HuH-7 (cell line): ENCODE data around the gene COP1.
"Not testable (repeated sequence)": the region's sequence is repeated elsewhere in the genome, so short reads cannot be mapped to it uniquely, and the experiment has no call there.

ENCODE experiments used
- DNase-seq: peaks from one replicate; pipeline ENCODE4 v3.0.0; 2011; ENCODE audit warnings: low spot score

Gene COP1

GRCh38 chr1:176122282-176122681, 84.8 kb downstream of the COP1 start:
- DNase-seq, result no peak

GRCh38 chr1:176119549-176119948, 87.5 kb downstream of the COP1 start:
- peak; percentile 12 for DNase-seq

GRCh38 chr1:176118985-176119384, 88.1 kb downstream of the COP1 start:
- DNase-seq, result no peak

- DNase-seq, result no peak
These were observed 95.3 kb downstream of the COP1 start for GRCh38 chr1:176111835-176112234.

- DNase-seq, result no peak
These were observed 96.9 kb downstream of the COP1 start for GRCh38 chr1:176110203-176110602.

GRCh38 chr1:176102768-176103350, 104.2 kb downstream of the COP1 start:
- no peak for DNase-seq

GRCh38 chr1:176101951-176102642, 105.0 kb downstream of the COP1 start:
- DNase-seq, result no peak

- DNase-seq, result no peak
These were observed 108.5 kb downstream of the COP1 start for GRCh38 chr1:176098560-176098959.

- DNase-seq, result no peak
These were observed 111.1 kb downstream of the COP1 start for GRCh38 chr1:176096015-176096414.

GRCh38 chr1:176090766-176091165, 116.3 kb downstream of the COP1 start:
- DNase-seq, result no peak

- not testable (repeated sequence) for DNase-seq
These were observed 119.3 kb downstream of the COP1 start for GRCh38 chr1:176087746-176088145.

- DNase-seq, result peak; percentile 23
These were observed 133.4 kb downstream of the COP1 start for GRCh38 chr1:176073524-176074157.

- DNase-seq, result no peak
These were observed 138.2 kb downstream of the COP1 start for GRCh38 chr1:176068901-176069300.

- no peak for DNase-seq
These were observed 138.8 kb downstream of the COP1 start for GRCh38 chr1:176068256-176068655.

GRCh38 chr1:176066709-176067108, 140.4 kb downstream of the COP1 start:
- DNase-seq, result no peak

GRCh38 chr1:176058686-176059085, 148.4 kb downstream of the COP1 start:
- peak; percentile 51 for DNase-seq

GRCh38 chr1:176056312-176056711, 150.8 kb downstream of the COP1 start:
- no peak for DNase-seq

GRCh38 chr1:176055398-176055797, 151.7 kb downstream of the COP1 start:
- DNase-seq, result no peak

GRCh38 chr1:176051902-176052518, 155.1 kb downstream of the COP1 start:
- no peak for DNase-seq

GRCh38 chr1:176051402-176051801, 155.7 kb downstream of the COP1 start:
- no peak for DNase-seq

GRCh38 chr1:176049582-176049981, 157.5 kb downstream of the COP1 start:
- no peak for DNase-seq

- DNase-seq, result no peak
These were observed 160.2 kb downstream of the COP1 start for GRCh38 chr1:176046926-176047325.

GRCh38 chr1:176043537-176043936, 163.5 kb downstream of the COP1 start:
- no peak for DNase-seq
